Measurements from ENCODE around the gene KSR2. TPM values are rescaled to one million over a fixed set of nuclear protein-coding genes. Genes with fewer than 3 reads are reported as not detected.

The KSR2 gene
- total RNA-seq, 1 experiment from 2014 or later, result 0.30 TPM

DNA sequence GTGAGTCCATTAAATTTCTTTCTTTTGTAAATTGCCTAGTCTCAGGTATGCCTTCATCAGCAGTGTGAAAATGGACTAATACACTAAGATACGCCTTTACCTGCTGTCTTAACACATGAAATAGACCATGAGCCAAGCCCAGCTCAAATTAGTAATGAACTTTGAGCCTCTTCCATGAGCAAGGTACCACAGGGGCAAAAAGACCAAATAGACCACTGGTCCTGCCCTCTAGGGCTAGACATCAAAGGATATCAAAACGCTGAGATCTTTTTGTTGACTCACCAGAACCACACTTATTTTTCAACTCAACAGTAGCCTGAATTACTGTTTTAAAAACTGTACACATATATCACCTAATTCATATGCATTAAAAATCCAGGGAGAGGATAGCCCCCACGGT is 469.9 kb downstream of the KSR2 start:
- DNase-seq (ENCODE audit: low read depth), result no peak

DNA sequence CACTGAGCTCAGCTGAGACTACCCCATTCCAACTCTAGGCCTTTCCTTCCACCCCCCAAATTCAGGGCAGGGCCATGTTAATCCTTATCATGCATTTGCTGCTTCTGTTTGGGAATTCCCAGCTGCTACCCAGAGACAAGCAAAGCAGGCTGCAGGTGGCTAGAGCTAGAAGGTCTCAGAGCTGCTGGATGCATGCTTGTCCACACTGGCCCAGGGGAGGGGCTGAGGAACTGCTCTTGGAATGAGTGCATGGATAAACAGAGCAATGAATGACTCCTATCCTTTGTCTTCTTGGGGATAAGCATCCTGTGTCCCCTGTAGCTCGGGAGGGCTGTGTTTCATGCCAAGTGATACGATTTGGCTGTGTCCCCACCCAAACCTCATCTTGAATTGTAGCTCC is 470.5 kb downstream of the KSR2 start:
- no peak for DNase-seq (ENCODE audit: low read depth)

DNA sequence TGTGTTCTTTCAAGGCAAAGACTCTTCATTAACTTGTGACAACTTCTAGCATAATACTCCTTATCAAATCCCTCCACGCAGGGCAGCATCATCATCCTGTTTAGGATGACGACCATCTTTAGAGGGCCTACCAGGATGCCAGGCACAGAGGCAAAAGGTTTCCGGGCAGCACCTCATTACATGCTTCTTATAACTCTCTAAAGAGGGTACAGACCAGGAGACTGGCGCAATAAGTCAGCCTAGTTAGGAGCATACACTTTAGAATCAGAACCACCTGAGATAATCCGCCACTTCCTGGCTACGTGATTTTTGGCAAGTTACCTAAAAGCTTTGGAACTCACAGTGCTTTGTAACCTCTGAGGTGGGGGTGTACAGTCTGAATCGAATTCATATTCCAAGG is 471.4 kb downstream of the KSR2 start:
- no peak for DNase-seq (ENCODE audit: low read depth)

DNA sequence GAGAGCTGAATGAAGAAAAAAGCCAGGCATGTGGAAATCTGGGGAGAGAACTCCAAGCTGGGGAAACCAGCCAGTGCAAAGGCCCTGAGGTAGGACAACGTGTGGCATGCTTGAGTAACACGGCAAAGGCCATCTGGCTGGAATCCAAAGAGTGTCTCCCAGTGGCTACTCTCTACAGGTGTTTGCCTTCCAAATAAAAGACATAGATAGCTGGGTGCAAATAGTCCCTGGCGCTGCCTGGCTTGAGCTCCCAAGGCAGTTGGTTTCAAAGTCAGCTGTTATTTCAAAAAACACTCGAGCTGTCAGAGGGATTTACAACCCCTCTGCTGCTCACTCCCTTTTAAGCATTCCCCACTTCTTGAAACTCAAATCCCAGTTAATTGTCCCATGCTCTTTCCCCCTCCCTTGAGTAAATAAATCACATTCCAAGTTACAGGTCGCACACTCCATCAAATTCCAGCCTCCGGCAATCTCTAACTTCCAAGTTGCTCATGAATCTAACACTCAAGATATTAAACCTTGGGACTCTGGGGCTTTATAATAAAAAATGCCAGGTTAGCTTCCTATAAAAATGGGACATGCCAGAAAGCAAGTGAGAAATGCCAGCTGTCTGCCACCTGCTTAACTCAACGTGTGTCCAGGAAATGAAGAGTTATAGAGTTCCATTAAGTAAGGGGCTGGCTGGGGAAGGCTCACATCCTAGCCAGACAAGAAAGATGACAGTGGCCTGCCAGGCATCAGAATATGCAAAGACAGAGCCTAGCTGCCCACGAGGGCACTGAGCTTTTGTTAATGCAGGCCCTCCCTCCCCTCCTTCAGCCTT is 473.7 kb downstream of the KSR2 start:
- peak; percentile 70 for DNase-seq (ENCODE audit: low read depth)

DNA sequence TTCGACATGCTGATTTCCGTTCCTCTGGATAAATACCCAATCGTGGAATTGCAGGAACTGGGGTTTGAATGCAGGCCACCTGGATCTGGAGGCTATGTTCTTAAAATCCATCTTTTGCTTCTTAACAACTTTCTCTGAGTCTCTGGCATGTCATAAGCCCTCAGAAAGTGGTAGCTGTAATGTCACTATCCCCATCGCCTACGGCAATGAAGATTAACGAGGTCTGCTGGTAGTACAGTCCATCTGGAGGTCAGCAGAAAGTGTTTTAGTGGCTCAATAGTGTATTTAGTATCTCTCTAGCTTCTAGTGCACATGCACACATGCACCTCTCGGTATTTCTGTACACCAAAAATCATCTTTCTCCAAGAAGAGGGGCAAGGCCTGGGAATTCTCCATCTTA is 477.1 kb downstream of the KSR2 start:
- DNase-seq (ENCODE audit: low read depth), result no peak

DNA sequence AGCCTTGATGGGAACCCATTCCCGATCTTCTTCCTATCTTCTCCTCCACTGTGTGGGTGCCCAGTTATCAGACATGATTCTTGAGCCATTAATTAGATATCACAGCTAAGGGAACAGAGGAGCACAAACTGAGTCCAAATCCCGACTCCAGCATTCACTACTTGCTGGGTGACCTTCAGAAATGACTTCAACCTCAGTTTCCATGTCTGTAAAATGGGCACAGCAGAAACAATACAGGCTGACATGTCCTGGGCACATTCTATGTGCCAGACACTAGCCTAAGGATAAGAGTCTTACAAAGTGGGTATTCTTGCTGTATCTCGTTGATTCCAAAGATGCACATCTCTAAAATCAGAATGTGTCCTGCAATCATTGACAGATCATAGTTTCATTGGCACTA is 478.7 kb downstream of the KSR2 start:
- DNase-seq (ENCODE audit: low read depth), result no peak

DNA sequence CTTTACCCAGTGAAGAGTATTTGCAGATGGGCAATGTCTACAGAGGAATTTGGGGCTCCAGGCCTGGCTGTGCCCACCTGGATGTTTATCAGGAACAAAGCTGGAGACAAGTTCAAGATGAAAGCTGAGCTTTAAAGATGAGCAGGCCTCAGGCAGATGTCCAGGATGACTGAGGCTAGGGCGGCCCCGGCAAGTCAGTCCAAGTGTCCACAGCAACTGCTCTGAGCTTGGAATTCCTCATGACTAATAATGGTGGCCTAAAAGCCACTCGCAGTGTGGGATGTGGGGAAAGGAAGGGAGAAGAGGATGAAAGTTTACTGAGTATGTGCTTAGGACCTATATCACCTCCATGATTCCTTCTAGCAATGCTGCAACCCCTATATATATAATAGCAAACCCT is 479.1 kb downstream of the KSR2 start:
- peak; percentile 73 for DNase-seq (ENCODE audit: low read depth)

DNA sequence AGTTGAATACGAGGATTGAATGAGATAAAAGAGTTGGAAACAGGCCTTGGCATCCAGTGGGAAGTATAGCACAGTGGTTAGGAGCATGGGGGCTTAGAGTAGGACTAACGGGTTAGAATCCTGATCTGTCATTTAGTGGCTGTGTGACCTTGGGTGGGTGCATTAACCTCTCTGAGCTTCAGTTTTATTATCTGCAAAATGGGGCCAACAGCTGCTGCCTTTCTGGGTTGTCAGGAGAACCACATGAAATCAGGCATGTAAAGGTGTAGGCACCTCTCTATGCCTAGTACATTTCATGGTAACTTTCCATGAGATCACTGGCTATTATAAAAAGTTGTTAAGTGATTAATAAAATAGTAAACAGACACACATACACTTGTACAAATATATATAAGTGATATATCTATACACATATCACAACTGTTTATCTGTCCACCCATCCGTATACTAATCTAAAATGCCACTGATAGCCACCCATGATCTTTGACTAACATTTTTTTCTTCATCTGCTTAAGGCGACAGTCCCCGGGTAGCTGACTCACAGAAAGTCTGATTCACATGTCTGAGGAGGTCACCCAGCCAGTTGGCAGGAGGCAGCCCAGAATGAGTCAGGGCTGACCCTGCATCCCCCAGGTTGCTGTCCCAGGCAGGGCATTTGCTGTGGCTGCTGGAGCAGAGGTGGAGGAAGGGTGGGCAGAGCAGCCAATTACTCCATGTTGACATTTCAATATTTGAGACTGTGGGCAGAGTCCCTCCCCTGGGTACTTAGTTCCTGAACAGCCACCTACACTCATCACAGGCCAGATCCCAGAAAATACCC is 481.7 kb downstream of the KSR2 start:
- peak; percentile 97 for DNase-seq (ENCODE audit: low read depth)

DNA sequence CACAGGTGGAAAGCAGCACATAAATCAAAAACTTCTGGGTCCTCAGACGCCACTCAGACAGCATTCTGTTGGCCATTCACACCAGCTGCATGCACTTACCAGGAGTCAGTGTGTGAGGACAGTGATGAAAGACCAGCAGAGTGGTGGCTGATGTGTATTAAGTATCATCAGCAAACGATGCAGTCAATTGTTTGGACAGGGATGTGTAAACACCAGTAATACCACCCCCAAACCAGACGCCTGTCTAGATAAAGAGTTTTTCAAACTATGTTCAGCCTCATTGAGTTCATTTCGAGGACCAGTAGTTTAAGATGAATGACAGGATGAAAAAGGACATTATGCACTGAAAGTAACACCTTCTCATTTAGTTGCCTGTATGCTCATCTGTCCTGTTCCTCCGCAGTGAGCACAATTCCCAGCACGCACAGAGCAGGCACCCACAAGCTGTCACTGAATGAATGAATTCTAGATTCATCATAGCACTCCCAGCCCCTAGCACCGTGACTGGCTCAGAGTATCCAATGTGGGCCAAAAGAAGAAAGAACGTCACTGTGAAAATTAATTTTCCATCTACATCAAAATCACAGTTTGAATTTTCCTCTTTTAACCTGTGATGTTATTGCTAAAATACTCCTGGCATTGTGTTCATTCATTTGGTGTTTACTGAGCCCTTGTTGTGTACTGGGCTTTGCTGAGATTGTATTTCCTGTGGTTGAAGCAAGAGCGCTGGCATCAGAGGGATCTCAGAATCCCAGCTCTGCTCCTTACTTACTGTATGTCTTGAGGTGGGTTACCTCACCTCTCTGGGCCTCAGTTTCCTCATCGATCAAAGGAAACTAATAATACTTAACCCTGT is 482.6 kb downstream of the KSR2 start:
- DNase-seq (ENCODE audit: low read depth), result peak; percentile 18

DNA sequence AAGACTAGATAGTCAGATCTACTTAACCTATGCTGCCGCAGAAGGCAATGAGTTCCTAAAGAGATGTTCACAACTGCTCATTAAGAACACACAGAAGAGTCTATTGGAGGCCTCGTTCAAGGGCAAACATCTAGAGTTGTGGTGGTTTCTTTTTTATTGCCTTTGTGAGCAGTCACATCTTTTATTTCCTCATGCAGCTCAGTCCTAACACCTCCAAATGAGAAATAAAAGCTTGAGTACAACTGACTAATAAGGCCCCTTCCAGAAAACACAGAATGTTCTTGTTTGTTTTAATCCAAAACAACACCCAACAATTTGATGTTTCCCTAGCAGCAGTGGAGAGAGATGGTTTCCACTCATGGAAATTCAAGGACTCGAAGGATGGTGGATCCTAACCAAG is 483.9 kb downstream of the KSR2 start:
- no peak for DNase-seq (ENCODE audit: low read depth)

DNA sequence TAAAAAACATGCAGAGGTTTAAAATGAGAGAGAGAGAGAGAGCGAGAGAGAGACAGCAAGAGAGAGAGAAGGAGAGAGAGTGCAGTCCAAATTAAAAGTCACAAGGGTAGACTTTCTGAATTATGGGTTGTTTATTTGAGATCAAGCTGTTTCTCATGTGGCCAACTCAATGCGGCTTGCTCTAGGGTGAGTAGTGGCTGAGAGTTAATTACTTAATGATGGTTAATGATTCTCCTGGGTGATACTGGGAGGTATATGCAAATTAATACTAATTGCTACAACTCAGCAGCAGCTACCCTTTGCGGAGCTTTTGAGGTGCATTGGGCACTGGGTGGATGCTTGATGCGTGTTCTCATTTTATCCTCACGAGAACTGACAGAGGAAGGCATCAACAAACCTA is 485.3 kb downstream of the KSR2 start:
- no peak for DNase-seq (ENCODE audit: low read depth)

DNA sequence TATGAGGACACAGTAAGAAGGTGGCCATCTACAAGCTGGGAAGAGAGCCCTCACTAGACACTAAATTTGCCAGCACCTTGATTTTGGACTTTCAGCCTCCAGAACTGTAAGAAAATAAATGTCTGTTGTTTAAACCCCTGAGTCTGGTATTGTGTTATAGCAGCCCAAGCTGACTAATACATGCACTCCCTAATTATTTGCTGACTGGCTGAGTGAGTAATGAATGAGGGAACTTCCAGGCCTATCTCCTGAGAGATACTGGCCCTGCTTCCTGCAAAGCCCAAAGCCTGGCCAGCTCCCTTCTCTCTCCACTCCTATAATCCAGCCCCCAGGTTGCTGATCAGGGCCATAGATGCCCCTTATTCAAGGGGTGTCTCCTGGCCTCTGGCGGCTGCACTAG is 487.3 kb downstream of the KSR2 start:
- peak; percentile 49 for DNase-seq (ENCODE audit: low read depth)

DNA sequence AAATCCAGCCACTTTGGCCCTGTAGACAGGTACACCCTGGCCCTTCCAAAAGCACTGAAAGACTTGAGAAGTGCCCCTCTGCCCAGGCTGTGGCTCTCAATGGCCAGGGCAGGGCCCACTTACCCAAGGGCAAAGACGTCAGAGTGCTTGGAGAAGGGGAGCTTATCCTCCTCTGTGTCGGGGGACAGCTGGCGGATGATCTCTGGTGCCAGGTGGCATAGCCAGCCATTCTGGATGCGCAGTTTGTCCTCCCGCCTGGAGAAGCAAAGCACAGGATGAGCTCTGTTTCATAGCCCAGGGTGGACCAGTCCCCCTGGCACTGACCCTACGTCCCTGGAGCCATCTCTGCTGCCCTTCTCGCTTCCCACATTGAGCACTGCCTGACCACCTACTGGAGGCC is 492.4 kb downstream of the KSR2 start:
- DNase-seq (ENCODE audit: low read depth), result no peak

DNA sequence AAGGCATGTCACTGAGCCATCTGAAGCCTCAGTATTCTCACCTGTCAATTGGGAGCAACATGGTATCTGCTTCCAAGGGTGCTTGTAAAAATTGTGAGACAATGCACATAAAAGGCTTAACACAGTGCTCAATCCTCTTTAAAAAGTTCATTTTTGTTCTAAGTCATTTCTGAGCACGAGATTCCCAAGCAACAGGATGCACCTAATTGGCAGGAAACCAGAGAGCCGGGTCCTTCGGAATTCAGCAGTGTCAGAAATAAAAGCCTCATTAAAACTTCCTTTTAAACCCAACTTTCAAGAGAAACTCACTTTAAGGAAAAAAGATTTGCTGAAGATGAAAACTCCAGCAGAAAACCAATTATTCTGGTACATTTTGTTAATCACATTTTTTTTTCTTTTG is 494.9 kb downstream of the KSR2 start:
- no peak for DNase-seq (ENCODE audit: low read depth)

DNA sequence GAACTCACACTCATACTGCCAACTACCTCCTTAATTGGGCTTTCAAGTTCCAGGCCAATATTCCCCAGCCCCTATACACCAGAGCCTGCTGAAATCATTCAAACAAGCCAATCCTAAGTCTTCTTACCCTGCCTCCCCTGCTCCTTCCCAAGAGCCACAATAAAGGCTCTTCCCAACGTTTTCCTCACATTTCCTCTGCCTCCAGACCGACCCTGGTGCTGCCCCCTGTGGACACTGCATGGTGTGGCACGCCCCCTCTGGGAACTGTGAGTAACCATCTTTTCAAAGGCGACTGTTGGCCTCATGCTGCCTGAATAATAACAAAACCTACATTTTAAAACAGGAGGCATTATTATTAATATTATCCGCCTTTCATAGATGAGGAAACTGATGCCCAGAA is 495.8 kb downstream of the KSR2 start:
- DNase-seq (ENCODE audit: low read depth), result no peak

DNA sequence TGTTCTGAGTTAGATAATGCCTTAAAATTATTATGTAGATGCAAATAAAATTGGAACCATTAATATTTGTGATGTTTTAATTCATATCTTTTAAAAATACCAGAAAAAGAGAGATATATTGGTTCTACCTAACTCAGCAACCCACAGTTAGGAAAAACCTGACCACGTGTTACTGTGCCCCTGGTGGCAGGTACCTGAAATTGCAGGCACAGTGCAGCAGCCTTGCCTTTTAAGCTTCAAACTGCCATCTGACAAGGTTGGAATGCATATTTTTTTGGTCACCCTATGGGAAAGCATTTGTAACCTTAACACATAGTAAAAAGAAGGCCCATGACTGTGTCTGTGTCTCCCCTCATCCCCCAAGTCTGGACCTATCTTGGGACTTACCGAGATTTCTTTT is 498.0 kb downstream of the KSR2 start:
- no peak for DNase-seq (ENCODE audit: low read depth)

DNA sequence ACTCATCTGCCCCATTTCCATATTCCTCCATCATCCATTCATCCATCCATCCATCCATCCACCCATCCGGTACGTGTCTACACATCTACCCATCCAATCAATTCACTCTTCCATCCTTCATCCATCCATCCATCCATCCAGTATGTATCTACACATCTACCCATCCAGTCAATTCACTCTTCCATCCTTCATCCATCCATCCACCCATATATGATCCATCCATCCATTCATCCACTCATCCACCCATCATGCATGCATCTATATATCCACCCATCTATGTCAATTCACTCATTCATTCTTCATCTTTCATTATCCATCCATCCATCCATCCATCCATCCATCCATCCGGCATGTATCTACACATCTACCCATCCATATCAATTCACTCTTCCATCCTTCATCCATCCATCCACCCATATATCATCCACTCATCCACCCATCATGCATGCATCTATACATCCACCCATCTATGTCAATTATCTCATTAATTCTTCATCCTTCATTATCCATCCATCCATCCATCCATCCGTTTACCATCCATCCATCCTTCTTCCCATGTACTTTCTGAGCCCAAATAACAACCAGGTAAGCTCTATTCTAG is 498.8 kb downstream of the KSR2 start:
- no peak for DNase-seq (ENCODE audit: low read depth)

DNA sequence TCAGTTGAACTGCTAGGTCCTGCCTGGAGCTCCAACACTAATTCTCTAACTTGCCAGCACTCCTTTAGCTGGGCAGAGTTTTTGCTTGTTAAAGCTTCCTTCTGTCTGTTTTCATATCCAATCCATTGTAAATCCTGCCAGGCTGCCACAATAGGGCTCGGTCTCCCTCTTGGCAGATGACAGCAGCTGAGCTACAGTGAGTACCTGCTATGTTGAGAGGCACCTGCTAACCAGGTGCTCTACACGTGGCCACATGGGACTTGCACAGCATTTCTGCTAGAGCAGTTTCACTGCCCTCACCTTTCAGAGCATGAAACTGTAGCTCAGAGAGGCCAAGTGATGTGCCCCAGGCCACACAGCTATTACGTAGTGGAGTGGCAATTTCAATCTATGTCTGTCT is 500.8 kb downstream of the KSR2 start:
- DNase-seq (ENCODE audit: low read depth), result no peak

DNA sequence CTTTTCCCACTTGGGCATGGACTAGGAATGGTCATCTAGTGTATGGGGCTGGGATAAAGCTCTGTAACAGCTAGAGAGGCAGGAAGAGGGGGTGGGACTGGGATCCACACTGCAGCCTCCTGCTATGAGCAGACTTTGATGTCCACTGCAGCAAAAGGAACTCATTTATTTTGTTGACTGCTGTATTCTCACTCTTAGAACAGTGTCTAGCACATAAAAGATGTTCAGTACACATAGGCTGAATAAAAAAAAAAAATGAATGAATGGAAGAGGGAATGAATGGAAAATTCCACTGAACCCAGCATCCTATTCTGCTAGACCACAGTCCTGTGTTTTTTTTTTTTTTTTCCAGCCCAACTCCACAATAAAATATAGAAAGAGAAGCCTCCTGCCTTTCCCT is 501.2 kb downstream of the KSR2 start:
- no peak for DNase-seq (ENCODE audit: low read depth)

DNA sequence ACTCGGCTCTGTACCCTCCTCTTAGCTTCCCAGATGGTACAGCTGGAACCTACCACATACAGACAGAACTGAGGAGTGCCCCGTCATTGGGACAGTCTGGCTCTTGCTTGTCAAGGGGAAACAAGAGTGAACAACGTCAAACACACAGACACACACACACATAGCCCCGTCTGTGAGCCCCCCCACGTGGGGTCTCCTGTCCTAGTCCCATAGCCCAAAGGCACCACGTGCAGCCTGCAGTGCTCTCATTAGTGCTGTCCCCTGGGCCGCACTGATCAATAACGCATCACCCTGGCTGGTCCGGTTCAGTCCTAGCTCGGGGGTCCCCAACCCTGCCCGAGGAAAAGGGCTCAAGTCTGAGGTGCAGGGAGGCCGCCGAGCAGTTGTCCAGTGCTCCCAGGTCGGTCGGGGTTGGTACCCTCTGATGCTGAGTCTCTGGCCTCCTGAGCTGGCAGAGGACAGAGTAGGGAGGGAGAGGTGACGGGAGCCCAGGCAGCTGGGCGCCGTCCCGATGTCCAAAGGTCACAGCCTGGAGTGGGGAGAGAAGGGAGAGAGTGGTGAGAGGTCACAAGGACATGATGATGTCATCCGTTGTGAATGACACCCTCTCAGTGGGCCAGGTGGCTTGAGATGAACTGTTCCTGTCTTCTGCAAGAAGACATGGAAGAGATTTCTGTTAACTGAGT is 502.0 kb downstream of the KSR2 start:
- no peak for DNase-seq (ENCODE audit: low read depth)

DNA sequence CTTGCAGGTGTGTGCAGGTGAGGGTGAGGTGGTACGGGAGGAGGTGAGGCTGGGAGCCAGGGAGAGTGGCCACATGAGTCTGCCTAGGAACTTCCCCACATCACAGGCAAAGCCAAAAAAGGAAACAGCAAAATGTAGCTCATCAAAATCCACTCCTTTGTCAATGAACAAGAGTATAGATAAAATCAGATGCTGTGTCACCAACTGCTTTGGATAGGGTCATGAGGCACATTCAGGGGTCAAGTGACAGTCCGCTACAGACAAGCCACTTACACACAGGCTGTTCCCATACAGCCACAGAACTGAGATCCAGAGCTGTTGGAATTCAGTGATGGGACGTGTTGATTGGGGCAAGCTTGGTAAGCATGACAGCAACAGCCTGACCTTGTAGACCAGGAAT is 507.1 kb downstream of the KSR2 start:
- DNase-seq (ENCODE audit: low read depth), result no peak

All from M059J (cell line).